C4-2B (cell line): ENCODE measurements around the gene BICRA.

ENCODE experiments used
- CTCF ChIP-seq: fragments of 450-650 bp; conservative IDR thresholded peaks from 2 replicates; pipeline ENCODE4 v1.5.1; 2017; ENCODE audit warnings: mild to moderate bottlenecking
- ZFX ChIP-seq: fragments of 450-650 bp; IDR thresholded peaks from 2 replicates; pipeline ENCODE4 v1.6.1; 2017

- TF ChIP-seq CTCF (no peak), ZFX (no peak)
These were observed 42.8 kb downstream of the BICRA start for GRCh38 chr19:47651691-47652090.
